IPS DF 4.7 (cell line): ENCODE results near the gene PTBP1.

Experiments
- DNase-seq: peaks from one replicate; pipeline ENCODE4 v3.0.0-alpha.2; 2013; ENCODE audit warnings: low spot score; ENCODE audit errors: extremely low read depth

PTBP1 gene

DNA sequence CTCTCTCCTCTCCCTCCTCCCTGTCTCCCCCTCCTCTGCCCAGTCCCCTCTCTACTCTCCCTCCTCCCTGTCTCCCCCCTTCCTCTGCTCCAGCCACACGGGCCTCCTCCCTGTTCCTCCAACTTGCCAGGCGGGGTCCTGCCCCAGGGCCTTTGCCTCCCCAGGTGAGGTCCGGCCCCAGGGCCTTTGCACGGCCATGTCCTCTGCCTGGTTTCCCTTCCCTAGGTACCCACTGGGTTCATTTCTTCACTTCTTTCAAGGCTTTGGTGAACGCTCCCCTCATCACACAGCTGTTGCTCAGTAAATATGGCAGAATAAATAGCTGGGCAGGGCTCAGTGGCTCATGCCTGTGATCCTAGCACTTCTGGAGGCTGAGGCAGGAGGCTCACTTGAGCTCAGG, 25.2 kb upstream of the PTBP1 start:
- no peak for DNase-seq

DNA sequence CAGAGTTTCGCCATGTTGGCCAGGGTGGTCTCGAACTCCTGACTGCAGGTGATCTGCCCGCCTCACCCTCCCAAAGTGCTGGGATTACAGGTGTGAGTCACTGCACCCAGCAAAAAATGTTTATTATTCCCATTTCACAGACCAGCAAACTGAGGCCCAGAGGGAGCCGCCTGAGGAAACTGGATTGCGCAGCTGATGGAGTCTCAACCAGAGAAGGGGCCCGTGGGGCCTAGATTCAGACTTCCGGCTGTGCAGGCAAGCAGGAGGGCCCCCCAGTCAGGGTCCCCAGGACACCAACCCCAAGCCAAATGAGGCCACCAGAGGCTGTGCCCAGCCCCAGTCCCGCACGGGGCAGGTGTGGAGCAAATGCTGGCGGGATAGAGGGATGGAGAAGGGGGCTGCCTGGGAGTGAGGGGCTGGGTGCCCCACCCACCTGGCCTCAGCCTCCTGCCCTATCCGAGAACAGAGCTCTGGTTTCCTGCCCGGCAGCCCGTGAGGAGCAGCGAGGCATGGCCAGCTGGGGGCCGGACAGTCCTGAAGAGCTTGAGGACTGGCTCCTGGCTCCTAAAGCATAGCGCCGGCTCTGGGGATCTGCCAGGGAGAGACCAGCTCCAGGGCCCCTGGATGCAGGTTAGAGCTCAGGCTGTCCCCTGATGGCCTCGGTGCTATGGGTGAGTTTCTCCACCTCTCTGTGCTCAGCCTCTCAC, 24.4 kb upstream of the PTBP1 start:
- DNase-seq: no peak

DNA sequence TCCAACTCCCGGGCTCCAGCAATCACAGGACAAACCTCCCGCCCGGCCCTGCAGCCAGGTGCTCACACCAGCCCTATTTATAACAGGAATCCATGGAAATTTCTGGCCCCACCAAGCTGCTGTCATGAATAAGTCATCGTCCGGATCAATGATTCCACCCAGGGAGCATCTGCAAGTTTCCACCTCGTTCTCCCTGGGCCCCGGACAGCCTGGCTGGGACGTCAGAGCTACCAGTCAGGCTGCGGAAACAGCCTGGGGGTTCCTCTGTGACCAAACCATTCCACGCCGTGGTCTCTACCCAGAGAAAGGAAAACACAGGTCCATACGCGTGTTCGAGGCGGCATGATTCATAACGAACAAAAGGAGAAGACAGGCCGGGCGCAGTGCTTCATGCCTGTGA, 20.7 kb upstream of the PTBP1 start:
- no peak for DNase-seq

DNA sequence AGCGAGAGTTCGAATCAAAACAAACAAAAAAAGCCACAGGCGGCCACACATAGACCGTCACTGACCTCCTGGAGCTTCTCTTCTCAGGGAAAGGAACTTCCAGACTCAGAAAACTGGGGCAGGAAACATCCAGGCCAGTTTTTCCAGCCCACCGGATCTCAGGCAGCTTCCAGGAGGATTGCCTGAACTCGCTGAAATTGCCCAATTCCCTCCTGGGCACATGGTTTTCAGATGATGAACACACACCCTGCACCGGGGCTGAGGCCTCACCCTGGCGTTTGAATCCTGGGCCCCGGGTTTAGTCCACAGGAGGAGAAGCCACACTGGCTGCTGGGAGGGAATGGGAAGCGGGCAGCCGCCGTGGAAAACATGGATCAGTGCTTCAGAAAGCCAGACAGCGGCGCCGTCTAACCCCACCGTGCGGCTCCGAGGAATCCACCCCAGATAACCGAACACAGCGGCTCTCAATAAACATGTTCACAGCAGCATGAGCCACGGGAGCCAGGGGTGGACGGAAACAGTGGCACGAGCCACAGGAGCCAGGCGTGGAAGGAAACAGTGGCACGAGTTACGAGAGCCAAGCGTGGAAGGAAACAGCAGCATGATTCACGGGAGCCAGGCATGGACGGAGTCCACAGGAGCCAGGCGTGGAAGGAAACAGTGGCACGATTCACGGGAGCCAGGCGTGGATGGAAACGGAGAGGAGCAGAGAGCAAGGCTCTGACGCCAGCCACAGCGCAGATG, 18.2 kb upstream of the PTBP1 start:
- no peak for DNase-seq

DNA sequence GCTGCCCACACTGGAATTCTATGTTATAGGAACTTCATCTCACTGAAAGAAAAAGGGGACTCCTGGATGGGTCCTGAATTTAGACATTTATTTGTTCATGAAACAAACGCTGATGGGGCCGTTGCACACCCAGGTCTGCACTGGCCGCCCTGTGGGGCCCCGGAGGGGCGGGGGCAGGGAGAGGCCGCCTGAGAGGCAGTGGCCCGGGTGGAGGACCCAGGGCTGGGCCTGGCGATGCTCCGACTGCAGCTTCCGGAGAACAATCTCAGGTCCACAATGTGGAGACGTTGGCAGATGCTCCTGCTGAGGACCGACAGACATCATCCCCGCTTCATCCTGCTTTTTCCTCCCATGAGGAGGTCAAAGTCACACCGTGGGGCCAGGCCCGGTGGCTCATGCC, 16.3 kb upstream of the PTBP1 start:
- no peak for DNase-seq

DNA sequence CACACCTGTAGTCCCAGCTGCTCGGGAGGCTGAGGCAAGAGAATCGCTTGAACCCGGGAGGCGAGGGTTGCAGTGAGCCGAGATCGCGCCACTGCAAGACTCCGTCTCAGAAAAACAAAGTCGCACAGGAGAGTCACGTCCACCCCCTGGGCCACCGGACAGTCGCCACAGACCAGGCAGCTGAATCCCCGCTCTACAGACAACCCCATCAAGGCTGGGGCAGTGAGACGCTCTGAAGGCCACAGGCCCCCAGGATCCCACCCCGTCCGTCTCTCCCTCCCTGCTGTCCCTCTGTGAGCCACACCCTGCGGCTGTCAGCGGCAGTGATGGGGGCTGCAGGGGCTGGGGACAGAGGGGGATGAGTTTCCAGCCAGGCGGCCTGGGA, 15.5 kb upstream of the PTBP1 start:
- no peak for DNase-seq

DNA sequence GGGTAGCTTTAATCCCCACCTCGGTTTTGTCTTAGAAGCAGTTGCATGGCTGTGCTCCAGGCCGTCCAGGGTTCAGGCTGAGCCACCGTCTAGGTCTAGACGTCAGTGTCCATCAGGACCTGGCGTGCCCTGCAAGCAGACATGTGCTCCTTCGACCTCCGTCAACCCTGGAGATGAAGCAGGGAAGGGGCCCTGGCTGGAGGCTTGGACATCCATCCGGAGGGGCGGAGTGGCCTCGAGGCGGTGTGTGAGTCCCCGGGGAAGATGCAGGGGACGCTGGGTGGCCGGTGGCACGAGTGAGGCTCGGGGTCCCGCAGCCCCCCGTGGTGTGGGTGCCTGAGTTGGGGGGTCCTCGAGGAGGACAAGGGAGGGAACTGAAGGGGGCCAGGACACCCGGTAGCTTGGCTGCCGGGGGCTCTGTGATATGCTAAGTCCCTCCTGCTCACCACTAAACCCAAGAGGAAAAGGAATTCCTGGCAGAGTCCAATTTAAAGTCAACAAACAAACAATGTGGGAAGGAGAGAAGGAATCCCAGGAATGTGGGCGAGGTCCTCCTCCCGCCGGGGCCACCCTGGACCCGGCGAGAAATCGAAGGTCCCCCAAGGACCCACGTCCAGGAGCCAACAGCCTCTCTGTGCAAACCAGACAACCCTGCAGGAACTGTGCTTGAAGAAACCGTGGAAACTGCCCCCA, 14.9 kb upstream of the PTBP1 start:
- no peak for DNase-seq

DNA sequence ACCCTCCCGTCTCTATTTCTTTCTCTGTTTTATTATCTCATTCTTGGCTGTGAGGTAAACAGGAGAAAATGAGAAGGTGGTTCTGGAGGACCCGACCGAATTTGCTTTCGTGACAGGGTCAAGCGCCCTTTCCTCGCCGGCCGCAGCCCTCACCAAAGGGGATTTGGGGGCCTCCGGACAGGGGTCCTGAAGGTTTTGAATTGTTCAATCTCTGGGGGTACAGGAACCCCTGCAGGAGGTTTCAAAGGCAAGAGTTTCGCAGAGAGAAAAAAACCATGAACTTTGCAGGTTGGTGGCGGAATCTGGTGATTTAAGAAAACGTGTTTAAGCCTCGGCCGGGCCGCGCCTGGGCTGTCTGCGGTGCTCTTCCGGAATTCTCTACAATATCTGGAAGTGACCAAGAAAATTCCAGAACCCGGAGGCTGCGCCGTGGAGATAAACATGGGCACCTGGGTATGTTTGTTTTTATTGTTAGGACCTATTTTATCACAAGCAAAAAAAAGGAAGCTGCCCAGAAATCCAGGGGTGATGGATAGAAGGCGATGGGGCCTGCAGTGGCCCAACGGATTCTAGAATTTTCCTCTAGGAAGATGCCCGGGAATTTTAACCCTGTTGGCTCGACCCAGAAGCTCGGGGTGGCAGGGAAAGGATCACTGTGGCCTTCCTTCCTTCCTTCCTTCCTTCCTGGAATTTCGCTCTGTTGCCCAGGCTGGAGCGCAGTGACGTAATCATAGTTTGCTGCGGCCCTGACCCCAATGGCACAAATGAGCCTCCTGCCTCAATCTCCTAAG, 14.2 kb upstream of the PTBP1 start:
- DNase-seq: no peak

DNA sequence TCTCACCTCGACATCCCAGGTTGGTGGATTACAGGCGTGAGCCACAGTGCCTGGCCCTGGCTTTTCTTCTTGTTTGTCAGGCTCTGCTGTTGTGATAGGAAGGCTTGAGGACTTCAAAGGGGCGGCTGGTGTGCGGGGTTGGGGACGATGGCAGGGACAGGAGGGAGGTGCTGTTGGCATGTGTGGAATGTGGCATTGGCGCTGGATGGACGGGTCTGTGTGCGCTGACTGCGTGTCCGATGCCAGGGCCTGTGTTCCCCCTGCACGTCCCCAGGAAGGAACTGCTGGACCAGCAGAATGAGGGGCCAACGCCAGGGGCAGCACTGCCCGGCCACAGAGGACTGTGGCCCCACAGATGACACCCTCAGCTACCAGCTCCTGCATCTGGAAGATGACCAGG, 12.7 kb upstream of the PTBP1 start:
- DNase-seq: no peak

DNA sequence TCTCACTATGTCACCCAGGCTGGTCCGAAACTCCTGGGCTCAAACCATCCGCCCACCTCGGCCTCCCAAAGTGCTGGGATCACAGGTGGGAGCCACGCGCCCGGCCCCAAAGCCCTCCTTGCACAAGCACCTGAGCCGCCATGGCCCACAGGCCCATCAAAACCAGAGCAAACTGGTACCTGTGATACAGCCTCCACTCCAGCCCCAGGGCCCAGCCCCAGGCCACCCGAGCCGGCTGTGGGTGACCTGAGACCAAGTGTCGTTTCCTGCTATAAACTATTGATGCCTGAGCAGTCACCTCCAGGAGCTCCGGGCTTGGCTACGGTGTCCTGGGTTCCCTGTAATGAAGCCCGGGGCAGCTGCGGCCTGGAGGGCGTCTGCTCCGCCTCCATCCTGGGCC, 9.7 kb upstream of the PTBP1 start:
- no peak for DNase-seq

DNA sequence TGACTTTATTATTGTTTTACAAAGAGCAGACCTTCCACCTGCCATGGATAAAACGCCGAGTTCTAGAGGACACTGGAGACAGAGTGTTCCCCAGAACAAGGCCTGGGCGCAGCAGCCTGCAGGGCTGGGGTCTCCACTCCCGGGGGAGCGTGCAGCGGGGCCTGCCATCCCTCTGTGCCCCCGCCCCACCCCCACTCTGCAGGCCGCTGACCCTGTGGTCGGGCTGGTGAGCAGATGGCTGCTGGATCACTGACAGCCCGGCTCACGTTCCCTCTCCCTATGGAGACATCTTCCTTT, 8.6 kb upstream of the PTBP1 start:
- no peak for DNase-seq

DNA sequence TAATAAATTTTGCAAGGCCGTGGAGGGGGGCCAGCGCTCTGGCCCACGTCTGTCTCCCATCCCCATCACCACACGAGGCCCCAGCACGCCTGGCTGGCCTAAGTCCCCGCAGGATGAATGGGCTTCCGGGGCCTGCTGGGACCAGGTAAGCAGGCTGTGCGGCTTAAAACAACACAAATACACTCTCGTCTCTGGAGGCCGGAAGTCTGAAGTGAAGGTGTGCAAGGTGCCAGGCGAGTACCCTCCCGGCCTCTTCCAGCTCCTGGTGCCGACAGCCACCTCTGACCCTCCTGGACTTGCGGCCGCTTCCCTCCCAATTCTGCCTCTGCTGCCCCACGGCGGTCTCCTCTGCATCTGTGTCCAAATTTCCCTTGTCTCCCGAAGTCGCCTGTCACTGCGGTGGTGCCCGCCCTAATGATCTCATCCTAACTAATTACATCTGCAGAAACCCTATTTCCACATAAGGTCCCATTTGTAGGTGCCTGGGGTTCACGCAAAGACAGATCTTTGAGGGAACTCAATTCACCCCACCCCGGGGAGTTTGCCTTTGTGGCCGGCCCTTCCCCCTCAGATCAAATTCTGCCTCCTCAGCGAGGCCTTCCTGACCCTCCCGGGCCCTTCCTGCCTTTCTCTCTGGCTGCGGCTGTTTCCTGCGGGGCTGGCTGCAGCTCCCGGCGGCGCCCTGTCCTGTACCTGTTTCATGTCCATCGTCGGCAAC, 8.1 kb upstream of the PTBP1 start:
- DNase-seq: no peak

DNA sequence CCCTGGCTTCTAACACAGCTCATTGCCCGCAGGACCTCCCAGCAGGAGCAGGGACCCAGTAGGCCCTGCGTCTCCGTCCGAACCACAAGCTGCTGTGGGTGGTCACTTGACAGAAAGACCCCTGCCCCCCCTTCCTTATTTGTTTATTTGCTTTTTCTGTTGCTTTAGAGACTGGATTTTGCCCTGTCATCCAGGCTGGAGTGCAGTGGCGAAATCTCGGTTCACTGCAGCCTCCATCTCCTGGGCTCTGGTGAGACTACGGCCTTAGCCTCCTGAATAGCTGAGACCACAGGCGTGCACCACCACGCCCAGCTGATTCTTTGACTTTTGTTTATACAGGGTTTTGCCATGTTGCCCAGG, 7.6 kb upstream of the PTBP1 start:
- no peak for DNase-seq

DNA sequence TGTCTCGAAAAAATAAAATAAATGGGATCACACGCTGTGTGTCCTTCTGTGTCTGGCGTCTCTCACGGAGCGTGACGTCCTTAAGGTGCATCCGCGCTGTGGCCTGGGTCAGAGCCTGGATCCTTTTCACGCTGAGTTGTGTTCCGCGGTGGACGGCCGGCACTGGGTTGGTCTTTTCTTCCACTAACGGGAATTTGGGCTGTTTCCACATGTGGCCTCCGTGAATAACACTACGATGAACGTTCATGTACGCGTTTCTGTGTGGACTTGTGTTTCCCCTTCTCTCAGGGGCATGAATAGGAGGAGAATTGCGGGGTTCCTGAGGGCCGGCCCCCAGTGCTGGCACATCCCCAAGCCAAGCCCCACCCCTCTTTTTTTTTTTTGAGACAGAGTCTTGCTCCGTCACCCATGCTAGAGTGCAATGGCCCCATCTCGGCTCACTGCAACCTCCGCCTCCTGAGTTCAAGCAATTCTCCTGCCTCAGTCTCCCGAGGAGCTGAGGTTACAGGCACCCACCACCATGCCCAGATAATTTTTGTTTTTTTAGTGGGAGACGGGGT, 6.2 kb upstream of the PTBP1 start:
- no peak for DNase-seq

DNA sequence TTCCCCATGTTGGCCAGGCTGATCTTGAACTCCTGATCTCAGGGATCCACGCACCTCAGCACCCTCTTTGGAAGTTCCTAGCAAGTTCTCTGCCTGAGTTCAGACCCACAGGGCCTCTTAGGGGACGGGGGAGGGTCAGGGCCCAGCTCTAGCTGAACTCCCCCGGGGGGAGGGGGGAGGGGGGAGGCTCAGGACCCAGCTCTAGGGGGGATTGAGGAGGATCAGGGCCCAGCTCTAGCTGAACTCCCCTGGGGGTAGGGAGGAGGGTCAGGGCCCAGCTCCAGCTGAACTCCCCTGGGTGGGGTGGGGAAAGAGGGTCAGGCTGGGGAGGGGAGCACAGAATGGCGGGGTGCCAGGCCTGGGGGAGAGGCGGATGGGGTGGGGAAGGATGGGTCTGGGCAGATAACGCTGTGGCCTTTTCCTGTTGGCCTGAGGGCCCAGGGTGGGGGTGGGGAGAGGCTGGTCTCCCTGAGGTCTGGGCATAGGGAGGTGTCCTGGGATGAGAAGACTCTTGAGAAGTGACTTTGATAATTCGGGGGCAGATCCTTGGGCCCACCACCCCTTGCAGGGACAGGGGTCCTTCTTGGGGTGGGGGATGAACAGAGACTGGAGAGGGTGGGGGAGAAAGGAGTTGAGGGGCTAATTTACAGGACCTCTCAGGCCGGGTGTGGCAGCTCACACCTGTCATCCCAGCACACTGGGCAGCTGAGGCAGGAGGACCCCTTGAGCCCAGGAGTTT, 5.5 kb upstream of the PTBP1 start:
- DNase-seq: no peak

DNA sequence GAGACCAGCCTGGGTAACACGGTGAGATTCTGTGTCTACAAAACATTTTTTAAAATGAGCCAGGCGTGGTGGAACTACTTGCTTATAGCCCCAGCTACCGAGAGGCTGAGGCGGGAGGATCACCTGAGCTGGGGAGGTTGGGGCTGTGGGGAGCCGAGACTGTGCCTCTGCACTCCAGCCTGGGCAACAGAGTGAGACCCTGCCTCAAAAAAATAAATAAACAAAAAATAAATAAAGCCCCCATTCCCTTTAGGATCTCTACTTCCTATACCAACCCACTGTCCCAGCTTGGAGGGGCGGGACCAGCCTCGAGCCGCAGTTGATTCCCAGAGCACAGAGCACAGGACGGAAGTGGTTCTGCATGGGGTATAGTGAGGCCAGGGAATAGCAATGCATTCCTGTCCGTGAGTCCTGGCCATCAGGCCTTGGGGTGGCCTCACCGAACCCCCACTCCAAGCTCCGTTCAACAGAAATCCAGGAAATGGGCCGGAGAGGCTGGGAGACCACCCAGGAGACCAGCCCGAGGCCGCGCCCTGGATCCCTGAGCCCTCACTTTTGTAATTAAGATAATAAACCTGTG, 4.9 kb upstream of the PTBP1 start:
- no peak for DNase-seq

DNA sequence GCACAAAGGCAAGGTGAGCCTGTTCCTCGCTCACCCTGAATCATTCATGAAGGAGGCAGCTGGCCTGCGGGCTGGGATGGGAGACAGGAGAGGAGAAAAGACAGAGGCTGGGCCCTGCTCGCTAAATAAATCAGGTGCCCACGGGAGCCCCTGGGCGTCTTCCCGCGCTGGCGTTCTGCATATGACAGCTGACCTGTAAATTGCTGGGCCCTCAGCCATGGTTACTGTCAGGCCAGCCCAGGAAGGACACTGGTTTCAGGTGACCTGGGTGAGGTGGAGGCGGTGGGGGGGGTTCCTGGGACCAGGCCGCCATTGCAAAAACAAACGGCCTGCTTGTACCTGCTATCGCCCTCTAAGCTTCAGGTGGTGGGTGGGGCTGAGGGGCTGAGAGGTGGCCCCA, 3.4 kb upstream of the PTBP1 start:
- no peak for DNase-seq

DNA sequence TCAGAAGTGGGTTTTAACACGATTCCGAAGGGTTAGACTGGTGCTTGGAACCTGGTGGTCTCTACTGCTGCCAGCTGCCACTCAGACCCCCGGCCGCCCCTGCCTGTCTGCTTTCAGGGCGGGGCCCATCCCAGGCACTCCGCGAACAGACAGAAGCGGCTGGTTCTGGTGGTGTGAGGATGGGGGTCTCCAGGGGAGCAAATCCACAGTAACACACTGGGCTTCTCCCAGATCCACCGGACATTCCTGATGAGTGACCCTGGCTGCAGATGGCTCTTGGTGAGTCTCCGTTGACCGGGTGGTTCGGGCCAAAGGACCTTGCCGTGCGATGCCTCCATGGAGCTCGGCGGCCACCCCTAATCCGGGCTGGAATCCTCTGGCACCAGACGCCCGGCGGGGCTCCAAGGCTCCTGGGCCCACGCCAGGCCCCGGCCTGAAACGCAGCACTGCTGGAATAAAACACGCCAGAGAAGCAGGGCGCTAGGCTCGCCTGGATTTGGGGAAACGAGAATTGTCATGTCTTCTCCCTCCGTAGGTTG, 2.1 kb upstream of the PTBP1 start:
- no peak for DNase-seq

DNA sequence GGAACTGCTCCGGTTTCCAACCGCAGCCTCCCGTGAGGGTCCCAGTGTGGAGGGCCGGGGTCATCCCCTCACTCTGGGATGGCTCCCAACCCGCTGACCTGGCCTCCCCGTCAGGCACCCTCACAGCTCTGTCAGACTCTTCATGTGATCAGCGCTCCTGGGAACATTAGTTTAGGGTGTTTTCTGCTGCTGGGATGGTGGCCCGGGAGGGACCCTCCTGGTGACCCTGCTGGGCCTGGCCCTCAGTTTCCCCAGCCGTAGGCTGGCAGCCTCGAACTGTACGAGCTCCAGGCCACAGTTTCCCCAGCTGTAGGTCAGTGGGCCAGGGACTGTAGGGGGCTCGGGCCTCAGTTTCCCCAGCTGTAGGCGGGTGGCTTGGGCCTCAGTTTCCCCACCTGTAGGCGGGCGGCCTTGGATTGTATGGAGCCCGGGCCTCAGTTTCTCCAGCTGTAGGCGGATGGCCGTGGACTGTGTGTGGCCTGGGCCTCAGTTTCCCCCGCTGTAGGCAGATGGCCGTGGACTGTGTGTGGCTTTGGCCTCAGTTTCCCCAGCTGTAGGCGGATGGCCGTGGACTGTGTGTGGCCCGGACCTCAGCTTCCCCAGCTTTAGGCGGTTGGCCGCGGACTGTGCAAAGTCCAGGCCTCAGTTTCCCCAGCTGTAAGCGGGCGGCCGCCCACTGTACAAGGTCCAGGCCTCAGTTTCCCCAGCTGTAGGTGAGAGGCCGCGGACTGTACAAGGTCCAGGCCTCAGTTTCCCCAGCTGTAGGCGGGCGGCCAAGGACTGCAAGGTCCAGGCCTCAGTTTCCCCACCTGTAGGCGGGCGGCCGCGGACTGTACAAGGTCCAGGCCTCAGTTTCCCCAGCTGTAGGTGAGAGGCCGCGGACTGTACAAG, 1.3 kb upstream of the PTBP1 start:
- no peak for DNase-seq
